SK-N-SH treated with all-trans-retinoic acid at 6 μM for 48 hours (cell line): ENCODE data around the gene VPS11.

Source experiments
- ARNTL ChIP-seq: fragments of 450-650 bp; formaldehyde crosslinking; IDR thresholded peaks from 2 replicates; pipeline ENCODE4 v1.5.0; 2020; ENCODE audit warnings: low read depth, mild to moderate bottlenecking, moderate library complexity, borderline replicate concordance
- CREB5 ChIP-seq: fragments of 250-450 bp; sonication (Bioruptor Pico); IDR thresholded peaks from 2 replicates; pipeline ENCODE4 v1.5.1; 2020; ENCODE audit warnings: low read depth, mild to moderate bottlenecking, moderate library complexity
- CSRNP3 ChIP-seq: fragments of 250-450 bp; sonication (Bioruptor Pico); IDR thresholded peaks from 2 replicates; pipeline ENCODE4 v1.5.1; 2021; ENCODE audit warnings: mild to moderate bottlenecking, moderate library complexity
- ISL1 ChIP-seq: fragments of 250-450 bp; sonication (Bioruptor Pico); IDR thresholded peaks from 2 replicates; pipeline ENCODE4 v2.1.2; 2022; ENCODE audit warnings: mild to moderate bottlenecking, moderate library complexity
- PATZ1 ChIP-seq: fragments of 250-450 bp; sonication (Bioruptor Pico); IDR thresholded peaks from 2 replicates; pipeline ENCODE4 v1.8.0; 2020; ENCODE audit warnings: mild to moderate bottlenecking, moderate library complexity, borderline replicate concordance
- POU6F1 ChIP-seq: fragments of 250-450 bp; sonication (Bioruptor Pico); IDR thresholded peaks from 2 replicates; pipeline ENCODE4 v1.8.0; 2021; ENCODE audit warnings: low read depth, mild to moderate bottlenecking, moderate library complexity, borderline replicate concordance
- RARB ChIP-seq: fragments of 250-450 bp; sonication (Bioruptor Pico); IDR thresholded peaks from 2 replicates; pipeline ENCODE4 v1.8.0; 2021; ENCODE audit warnings: mild to moderate bottlenecking, moderate library complexity
- SNAI2 ChIP-seq: fragments of 250-450 bp; sonication (Bioruptor Pico); IDR thresholded peaks from 2 replicates; pipeline ENCODE4 v1.5.0; 2020; ENCODE audit warnings: mild to moderate bottlenecking, moderate library complexity
- TCF4 ChIP-seq: fragments of 250-450 bp; sonication (Bioruptor Pico); IDR thresholded peaks from 2 replicates; pipeline ENCODE4 v1.8.0; 2021; ENCODE audit warnings: mild to moderate bottlenecking, moderate library complexity, borderline replicate concordance
- ZC3H10 ChIP-seq: fragments of 250-450 bp; sonication (Bioruptor Pico); IDR thresholded peaks from 2 replicates; pipeline ENCODE4 v1.5.1; 2021; ENCODE audit warnings: mild to moderate bottlenecking, moderate library complexity
- ZFP3 ChIP-seq: fragments of 250-450 bp; sonication (Bioruptor Pico); IDR thresholded peaks from 2 replicates; pipeline ENCODE4 v1.5.0; 2020; ENCODE audit warnings: mild to moderate bottlenecking, moderate library complexity
- ZFP30 ChIP-seq: fragments of 450-650 bp; formaldehyde crosslinking; IDR thresholded peaks from 2 replicates; pipeline ENCODE4 v1.5.0; 2022; ENCODE audit warnings: mild to moderate bottlenecking, moderate library complexity

GRCh38 chr11:119057000-119057769, 10.4 kb upstream of the VPS11 start, which contains the start of gene HYOU1:
- TF ChIP-seq ZFP30 (CRISPR knock-in tag) (no peak), PATZ1 (CRISPR knock-in tag) (no peak), CSRNP3 (CRISPR knock-in tag) (no peak), POU6F1 (no peak), ZFP3 (CRISPR knock-in tag) (no peak), ARNTL (CRISPR knock-in tag) (no peak), ISL1 (CRISPR knock-in tag) (no peak), SNAI2 (CRISPR knock-in tag) (no peak), RARB (CRISPR knock-in tag) (no peak), CREB5 (CRISPR knock-in tag) (no peak), TCF4 (CRISPR knock-in tag) (no peak), ZC3H10 (CRISPR knock-in tag) (no peak)
